GM19023 (cell line): ENCODE results near the gene SHROOM3.

Experiments
- ATAC-seq: cut with Tn5 transposase; IDR thresholded peaks from one replicate; pipeline ENCODE4 v1.9.1; 2021; ENCODE audit warnings: mild to moderate bottlenecking, moderate library complexity; ENCODE audit not compliant: unreplicated experiment

SHROOM3 gene

GRCh38 chr4:76652389-76652788, 217.4 kb downstream of the SHROOM3 start:
- no peak for ATAC-seq

DNA sequence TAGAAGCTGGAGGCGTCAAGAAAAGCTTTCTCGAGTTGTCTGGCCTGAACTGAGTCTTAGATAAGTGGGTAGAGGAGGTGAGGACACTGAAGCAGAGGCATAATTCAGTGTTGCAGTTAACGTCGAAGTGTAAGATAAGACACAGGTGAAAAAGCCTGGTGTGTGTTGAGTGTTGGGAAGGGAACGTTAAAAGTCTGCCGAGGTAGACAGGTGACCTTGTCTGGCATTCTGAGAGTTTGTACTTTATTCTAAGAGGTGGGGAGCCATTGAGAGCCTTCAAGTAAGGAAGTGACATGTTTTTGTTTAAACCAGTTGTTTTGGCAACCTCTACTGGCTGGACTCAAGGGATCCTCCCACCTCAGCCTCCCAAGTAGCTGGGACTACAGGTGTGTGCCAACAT, 219.1 kb downstream of the SHROOM3 start:
- ATAC-seq: no peak

DNA sequence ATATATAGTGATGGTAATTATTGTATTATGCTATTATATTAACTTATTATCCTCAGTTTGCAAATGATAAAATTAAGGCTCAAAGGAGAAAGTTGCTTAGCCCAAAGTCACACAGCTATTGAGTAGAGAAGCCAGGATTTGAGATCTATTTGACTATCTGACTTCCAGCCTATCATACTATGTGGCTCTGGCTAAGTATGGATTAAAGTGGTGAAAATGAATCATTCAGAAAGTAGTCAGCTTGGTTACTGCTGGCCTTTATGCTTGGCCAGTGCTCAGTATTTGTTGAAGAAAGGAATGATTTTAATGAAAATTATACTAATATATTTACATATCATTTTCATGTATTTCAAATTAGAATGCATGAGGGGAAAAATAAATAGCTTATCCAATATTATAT, 219.8 kb downstream of the SHROOM3 start:
- ATAC-seq: no peak

- no peak for ATAC-seq
Measured at GRCh38 chr4:76655566-76656479, 220.8 kb downstream of the SHROOM3 start.

DNA sequence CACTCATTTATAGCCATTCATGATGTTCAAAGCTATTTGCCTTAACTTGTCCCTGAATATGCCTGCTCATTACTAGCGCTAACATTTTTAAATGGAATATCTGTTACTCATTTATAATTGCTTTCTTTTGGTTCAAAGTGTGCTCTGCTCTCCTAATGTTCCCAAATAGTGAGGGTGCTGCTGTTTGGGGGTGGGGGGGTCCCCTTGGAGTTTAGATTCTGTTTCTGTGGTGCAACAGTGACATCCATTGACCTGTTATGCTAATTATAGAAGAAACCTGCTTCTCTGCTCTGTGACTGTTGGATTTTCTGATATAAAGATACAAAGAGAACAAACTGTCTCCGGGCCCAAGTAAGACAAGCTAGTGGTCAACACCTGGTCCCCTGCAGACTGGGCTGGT, 222.4 kb downstream of the SHROOM3 start:
- no peak for ATAC-seq

- no peak for ATAC-seq
Measured at GRCh38 chr4:76658231-76659102, 223.4 kb downstream of the SHROOM3 start.

DNA sequence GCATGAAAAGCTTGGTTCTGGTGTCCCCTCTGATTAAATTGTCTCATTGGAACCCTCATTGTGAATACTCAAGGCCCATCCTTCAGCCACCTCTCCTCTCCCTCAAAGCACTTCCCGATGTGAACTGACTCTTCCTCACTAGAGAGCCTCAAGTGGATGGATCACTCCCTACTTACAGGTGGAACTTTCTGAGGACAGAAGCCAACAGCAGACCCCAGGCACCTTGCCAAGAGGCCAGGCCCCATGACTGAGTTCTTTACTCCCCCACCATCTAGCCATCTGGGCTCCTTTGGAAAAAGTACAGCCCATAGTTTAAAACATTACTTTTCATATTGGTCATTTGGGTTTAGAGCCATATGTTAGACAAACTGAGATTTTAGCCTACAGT, 224.1 kb downstream of the SHROOM3 start:
- ATAC-seq: no peak

GRCh38 chr4:76663824-76664223, 228.8 kb downstream of the SHROOM3 start:
- no peak for ATAC-seq

GRCh38 chr4:76665153-76665552, 230.1 kb downstream of the SHROOM3 start:
- ATAC-seq: no peak

DNA sequence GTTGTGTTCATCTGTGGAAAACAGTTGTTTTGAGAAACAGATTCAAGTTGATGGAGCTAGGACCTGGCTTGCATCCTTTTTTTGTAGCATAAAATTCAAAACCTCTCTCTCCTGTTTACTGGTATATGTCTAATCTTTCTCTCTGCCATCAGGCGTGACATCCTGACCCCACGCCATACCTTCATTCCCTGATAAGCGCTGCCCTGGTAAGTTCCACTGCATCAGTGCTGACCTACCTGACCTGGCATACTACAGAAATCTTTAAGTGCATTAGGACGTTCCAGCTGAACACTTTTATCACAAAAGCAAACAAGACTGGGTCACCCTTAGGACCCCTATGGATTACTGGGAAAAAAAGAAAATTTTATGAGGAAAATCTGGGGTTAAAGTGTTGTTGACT, 230.7 kb downstream of the SHROOM3 start:
- no peak for ATAC-seq

DNA sequence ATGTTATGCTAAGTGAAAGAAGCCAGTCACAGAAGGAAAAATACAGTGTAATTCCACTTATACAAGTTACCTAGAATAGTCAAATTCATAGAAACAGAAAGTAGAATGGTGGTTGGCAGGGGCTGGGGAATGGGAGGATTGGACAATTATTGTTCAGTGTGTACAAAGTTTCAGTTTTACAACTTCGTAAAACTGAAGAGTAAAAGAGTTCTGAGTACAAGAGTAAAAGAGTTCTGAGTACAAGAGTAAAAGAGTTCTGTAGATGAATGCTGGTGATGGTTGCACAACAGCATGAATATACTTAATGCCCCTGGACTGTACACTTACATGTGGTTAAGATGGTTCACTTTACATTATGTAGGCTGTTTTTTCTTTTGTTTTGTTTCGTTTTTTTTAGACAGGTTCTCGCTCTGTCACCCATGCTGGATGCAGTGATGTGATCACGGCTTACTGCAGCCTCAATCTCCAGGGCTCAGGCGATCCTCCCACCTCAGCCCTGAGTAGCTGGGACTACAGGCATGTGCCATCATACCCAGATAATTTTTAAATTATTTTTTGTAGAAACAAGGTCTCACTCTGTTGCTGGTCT, 232.0 kb downstream of the SHROOM3 start:
- peak; percentile 76 for ATAC-seq

DNA sequence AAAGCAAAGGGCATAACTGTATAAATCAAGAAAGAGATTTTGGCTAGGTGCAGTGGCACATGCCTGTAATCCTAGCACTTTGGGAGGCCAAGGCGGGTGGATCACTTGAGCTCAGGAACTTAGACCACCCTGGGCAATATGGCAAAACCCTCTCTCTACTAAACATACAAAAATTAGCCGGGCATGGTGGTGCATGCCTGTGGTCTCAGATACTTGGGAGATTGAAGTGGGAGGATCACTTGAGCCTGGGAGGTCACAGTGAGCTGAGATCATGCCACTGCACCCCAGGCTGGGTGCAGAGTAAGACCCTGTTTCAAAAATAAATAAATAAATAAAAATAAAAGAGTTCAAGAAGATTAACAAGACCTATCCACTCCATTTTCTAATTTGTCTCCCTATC, 235.6 kb downstream of the SHROOM3 start:
- ATAC-seq: no peak

DNA sequence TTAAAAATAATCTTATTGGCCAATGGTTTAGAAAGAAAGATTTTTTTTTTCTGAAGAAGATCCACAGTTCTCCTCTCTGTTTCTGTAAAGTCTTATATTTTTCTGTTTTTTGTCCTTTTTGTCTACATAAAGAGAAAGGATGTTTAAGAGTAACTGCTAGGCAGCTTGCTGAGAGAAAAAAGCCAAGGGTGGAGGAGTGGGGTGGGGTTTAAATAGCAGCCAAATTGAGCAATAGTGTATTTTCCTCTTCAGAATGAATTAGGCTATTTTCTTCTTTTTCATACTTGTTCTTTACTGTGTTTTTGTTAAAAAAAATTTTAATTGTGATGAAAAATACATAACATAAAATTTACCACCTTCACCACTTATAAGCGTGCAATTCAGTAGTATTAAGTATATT, 238.3 kb downstream of the SHROOM3 start:
- no peak for ATAC-seq

DNA sequence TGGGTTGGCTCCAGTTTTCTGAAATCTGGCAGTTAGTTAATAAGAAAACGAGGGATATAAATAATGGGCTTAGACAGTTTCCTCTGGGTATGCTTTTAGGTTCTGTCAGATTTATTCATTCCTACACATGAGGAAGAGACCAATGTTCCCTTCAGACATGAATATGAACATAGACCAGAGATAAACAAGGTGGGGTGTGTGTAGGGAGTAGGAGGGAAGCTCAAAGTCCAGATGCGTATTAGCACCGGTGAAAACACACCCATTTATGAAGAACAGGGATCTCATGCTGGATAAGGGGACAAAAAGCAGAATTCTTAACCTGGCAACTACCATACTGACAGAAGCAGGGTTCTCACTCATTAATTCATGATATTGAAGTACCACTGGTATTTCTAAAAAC, 240.0 kb downstream of the SHROOM3 start:
- no peak for ATAC-seq

DNA sequence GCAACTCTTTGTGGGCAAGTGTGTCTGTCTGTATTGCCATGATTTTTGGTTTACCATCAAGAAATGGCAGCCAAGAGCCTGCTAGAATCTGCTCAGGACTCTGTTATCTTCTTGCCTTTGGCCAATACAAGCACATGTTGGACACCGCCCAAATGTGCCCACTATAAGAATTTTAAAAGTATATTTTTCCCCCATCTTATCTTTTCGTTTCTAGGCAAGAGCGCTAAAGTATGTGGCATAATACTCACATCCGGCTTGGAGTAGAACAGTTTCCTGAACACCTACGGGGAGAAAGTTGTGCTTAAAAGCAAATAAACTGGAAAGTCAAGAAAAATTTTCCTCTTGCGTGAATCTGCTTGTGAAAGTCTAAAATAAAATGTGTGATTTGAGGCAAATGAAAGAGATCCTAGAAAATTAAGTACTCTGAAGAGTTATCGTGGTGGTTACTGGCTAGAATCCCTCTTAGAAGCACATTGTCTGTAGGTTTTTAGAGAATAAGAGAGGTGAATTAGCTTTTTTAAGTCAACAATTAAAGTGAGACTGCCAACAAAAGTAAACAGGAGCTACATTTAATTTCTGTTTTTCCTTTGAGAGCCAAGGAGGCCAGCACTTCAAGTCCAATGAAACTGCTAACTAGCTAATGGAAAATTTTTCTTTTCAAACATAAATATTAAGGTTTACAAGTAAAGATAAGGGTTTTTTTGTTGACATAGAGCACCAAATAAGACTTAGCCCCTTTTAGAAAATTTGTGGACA, 242.7 kb downstream of the SHROOM3 start:
- no peak for ATAC-seq

DNA sequence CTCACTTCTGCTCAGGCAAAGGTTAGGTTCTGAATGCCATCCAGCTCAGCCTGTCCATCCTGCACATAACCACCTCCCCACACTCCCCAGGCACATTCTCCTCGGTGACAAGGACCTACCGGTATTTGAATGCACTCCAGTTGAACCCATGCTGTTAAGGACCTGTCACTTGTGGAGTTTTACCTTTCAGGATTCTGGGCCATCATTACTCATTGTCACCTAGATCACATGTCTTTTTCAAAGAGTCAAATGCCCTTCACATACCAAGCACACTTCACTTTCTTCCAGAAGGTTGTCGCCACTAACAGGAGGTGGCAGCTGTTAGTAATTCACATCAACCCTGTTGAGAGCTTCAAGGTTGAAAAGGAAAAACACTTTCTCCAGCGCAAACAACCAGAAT, 244.7 kb downstream of the SHROOM3 start:
- no peak for ATAC-seq

DNA sequence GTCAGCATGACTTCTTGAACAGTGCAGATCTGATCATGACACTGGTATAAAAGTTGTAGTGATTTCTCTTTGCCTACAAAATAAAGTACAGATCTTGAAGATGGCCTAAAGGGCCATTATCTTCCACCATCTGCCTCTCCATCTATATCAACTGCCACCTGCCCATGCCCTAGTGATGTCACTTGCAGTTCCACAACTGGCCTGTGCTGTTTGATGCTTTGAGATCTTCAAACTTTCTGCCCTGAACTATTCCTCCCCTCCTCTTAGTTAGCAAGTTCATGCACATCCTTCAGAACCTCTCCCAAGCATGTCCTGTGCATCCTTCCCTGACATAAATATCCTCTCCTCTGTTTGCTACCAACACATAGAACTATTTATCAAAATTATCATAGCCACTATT, 245.9 kb downstream of the SHROOM3 start:
- ATAC-seq: no peak

GRCh38 chr4:76681996-76682395, 247.0 kb downstream of the SHROOM3 start:
- ATAC-seq: no peak

GRCh38 chr4:76683144-76683543, 248.1 kb downstream of the SHROOM3 start:
- no peak for ATAC-seq

- ATAC-seq: no peak
Measured at GRCh38 chr4:76687746-76688448, 252.9 kb downstream of the SHROOM3 start.
